Stomach (tissue), 4 donors: Measurements from ENCODE around the gene PDLIM4.

ENCODE experiments used
- CTCF ChIP-seq, 7 experiments: fragments of 450-650 bp in 4 of 7; fragments of 200-600 bp in 3 of 7; sonication (generic) in 3 of 7; IDR thresholded peaks; one replicate each; pipeline ENCODE4 v1.5.1; 2016 to 2019; ENCODE audit warnings: antibody characterized with exemption in 7 of 7, control low read depth in 2 of 7, mild to moderate bottlenecking in 1 of 7
- POLR2AphosphoS5 ChIP-seq, 3 donors: sonication (generic); formaldehyde crosslinking; IDR thresholded peaks; one replicate each; pipeline ENCODE4 v1.6.1; 2016; ENCODE audit warnings: antibody characterized with exemption in 3 of 3

GRCh38 chr5:132233081-132233480 is 24.4 kb upstream of the PDLIM4 start:
- TF ChIP-seq CTCF (IDR thresholded peaks at IDR 0.05) (no peak), POLR2AphosphoS5 (IDR thresholded peaks at IDR 0.05) (no peak)
